ENCODE results near the gene MFSD11. TPM values are rescaled to one million over a fixed set of nuclear protein-coding genes. Genes with fewer than 3 reads are reported as not detected.
A peak's percentile ranks its signal among the peaks of the same experiment; 100 is the strongest.
"Not testable (repeated sequence)": the region's sequence is repeated elsewhere in the genome, so short reads cannot be mapped to it uniquely, and the experiment has no call there.

MFSD11 gene
- total and polyA plus RNA-seq, 8 donors, result 5.9 to 14.6 (median 10.1) TPM

GRCh38 chr17:76812263-76812662 is 74.3 kb downstream of the MFSD11 start:
- FAIRE-seq (no peak), ATAC-seq (no peak), DNase-seq (no peak)
- H3K36me3 ChIP-seq, result no peaks in the 10 kb centered on the region
- TF ChIP-seq CTCF (IDR thresholded peaks at IDR 0.05), result no peak
- intact Hi-C loops (cut with DNase I), result no loop called here
- WGBS, 2 donors, result 53 to 56% methylated on average over 4 of the region's 4 CpGs
- no peak overlapping the region for H3K27ac ChIP-seq
- H3K4me3 ChIP-seq, result no peak overlapping the region
- no peaks in the 10 kb centered on the region for H3K4me1 ChIP-seq
- H3K27me3 ChIP-seq, result no peaks in the 10 kb centered on the region
- H3K9me3 ChIP-seq, result no peaks in the 10 kb centered on the region

GRCh38 chr17:76812968-76813367 is 75.0 kb downstream of the MFSD11 start:
- intact Hi-C loops (cut with DNase I), result no loop called here
- Histone ChIP-seq H3K27ac (no peak overlapping the region), H3K27me3 (no peaks in the 10 kb centered on the region), H3K9me3 (no peaks in the 10 kb centered on the region), H3K4me1 (no peaks in the 10 kb centered on the region), H3K4me3 (no peak overlapping the region), H3K36me3 (no peaks in the 10 kb centered on the region)
- TF ChIP-seq CTCF (IDR thresholded peaks at IDR 0.05), result no peak
- no peak for ATAC-seq
- DNase-seq, result no peak
- WGBS, 2 donors, result 53 to 58% methylated on average over 4 of the region's 4 CpGs
- FAIRE-seq, result no peak

GRCh38 chr17:76815907-76816589 is 78.1 kb downstream of the MFSD11 start:
- intact Hi-C loops (cut with DNase I); FAIRE-seq: not testable (repeated sequence)
- WGBS, 2 donors, result 56 to 76% methylated on average over 6 to 9 of the region's 9 CpGs

GRCh38 chr17:76816590-76817135 is 78.7 kb downstream of the MFSD11 start:
- no peaks in the 10 kb centered on the region for H3K27me3 ChIP-seq
- no peaks in the 10 kb centered on the region for H3K36me3 ChIP-seq
- H3K4me3 ChIP-seq, result no peak overlapping the region
- WGBS, 2 donors, result 8 to 9% methylated on average over 8 of the region's 8 CpGs
- ATAC-seq, result peak in 2 of 4 donors; percentile 37 to 46
- TF ChIP-seq CTCF (IDR thresholded peaks at IDR 0.05), result peak in 2 of 4 donors; percentile 7 to 13
- H3K27ac ChIP-seq, result no peak overlapping the region
- no peaks in the 10 kb centered on the region for H3K9me3 ChIP-seq
- no peak for FAIRE-seq
- intact Hi-C loops (cut with DNase I), result no loop called here
- peak in 1 of 6 donors; percentile 11 for DNase-seq
- no peaks in the 10 kb centered on the region for H3K4me1 ChIP-seq

More at GRCh38 chr17:76815907-76816589, 78.1 kb downstream of the MFSD11 start:
- not testable (repeated sequence) for H3K9me3 ChIP-seq, H3K27me3 ChIP-seq, H3K36me3 ChIP-seq, H3K4me3 ChIP-seq, H3K4me1 ChIP-seq, H3K27ac ChIP-seq, ATAC-seq, DNase-seq

GRCh38 chr17:76820039-76820438 is 82.1 kb downstream of the MFSD11 start:
- H3K4me1 ChIP-seq, result no peaks in the 10 kb centered on the region
- no peaks in the 10 kb centered on the region for H3K27me3 ChIP-seq
- TF ChIP-seq CTCF (IDR thresholded peaks at IDR 0.05), result no peak
- DNase-seq, result no peak
- H3K27ac ChIP-seq, result no peak overlapping the region
- ATAC-seq, result no peak
- no peaks in the 10 kb centered on the region for H3K36me3 ChIP-seq
- no peaks in the 10 kb centered on the region for H3K9me3 ChIP-seq
- 20 to 23% methylated on average over 1 of the region's 1 CpG for WGBS, 2 donors
- intact Hi-C loops (cut with DNase I), result no loop called here
- no peak for FAIRE-seq
- H3K4me3 ChIP-seq, result no peak overlapping the region

Measured in pancreas (tissue), 10 donors.